Left renal pelvis (tissue), 4 donors: ENCODE measurements around the gene CASKIN1. TPM values are rescaled to one million over a fixed set of nuclear protein-coding genes. Genes with fewer than 3 reads are reported as not detected.
"Not testable (repeated sequence)": the region's sequence is repeated elsewhere in the genome, so short reads cannot be mapped to it uniquely, and the experiment has no call there.

Experiments used
- DNase-seq, 4 donors: peaks; one replicate each; pipeline ENCODE4 v3.0.0-alpha.2; 2013; ENCODE audit warnings: low read depth in 4 of 4, low spot score in 3 of 4
- polyA plus RNA-seq, 4 donors: library from polyadenylated mRNA; unstranded; fragments of 120-200 nt; gene quantifications; one replicate each; pipeline ENCODE4 v1.2.1, GENCODE V29; 2013; ENCODE audit not compliant: insufficient read length in 4 of 4

The CASKIN1 gene
- polyA plus RNA-seq, 4 donors, result 0.79 to 2.4 (median 1.4) TPM

DNA sequence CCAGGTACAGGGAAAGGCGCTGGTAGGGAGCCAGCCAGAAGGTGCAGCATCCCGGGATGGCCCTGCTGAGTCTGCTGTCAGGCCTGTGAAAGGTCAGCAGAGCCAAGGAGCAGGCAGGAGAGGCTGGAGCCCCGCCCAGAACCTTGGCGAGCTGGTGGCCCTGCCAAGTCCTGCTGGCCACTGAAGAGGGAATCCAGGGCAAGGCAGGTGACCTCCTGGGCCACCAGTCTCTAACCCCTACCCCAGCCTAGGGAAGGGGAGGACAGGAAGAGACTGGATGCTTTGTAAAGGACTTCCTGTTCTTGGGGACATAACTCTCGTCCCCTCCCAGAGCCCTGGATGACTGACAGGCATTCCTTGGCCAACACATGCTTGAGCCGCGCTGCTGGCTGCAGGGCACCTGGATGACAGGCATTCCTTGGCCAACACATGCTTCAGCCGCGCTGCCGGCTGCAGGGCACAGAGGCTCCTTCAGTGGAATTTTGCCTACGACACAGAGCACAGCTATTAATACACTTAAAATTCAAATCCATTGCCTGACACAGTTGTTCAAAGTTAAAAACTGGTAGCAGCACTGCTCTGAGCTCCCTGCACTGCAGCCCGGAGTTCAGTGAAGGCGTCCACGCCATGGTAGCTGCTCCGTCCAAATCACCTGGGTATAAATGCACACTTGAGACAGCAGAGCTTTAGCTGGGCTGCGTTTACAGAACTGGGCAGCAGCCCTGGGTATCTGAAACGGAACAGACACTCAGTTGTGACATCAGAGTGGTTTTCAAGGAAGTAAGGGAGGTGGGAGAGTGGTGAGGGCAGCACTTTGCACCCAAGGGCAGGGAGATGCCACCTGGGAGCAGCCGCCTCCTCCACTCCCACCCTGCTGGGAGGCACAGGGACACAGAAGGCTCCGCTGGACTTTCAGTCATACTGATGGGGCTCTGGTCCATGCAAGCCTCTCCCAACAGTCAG is 16.2 kb upstream of the CASKIN1 start:
- DNase-seq, result no peak

DNA sequence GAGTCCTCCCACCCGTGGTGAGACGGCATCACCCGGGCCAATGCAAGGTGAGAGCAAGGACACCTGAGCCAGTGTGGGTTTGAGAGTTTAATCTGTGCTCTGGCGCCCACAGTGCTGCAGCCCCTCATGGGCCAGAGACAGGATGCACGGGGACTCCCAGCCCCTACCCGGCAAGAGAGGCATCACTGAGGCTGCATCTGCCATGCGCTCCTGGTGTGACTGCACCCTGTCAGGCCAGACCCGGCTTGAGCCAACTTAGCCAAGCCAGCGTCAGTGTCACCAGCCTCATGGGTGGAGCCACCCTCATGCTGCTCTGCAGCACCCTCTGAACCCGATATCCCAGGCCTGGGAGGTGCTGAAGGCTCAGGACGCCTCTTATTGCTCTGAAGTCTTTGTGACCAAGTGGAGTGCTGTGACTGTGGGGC is 15.5 kb upstream of the CASKIN1 start:
- DNase-seq, result no peak

DNA sequence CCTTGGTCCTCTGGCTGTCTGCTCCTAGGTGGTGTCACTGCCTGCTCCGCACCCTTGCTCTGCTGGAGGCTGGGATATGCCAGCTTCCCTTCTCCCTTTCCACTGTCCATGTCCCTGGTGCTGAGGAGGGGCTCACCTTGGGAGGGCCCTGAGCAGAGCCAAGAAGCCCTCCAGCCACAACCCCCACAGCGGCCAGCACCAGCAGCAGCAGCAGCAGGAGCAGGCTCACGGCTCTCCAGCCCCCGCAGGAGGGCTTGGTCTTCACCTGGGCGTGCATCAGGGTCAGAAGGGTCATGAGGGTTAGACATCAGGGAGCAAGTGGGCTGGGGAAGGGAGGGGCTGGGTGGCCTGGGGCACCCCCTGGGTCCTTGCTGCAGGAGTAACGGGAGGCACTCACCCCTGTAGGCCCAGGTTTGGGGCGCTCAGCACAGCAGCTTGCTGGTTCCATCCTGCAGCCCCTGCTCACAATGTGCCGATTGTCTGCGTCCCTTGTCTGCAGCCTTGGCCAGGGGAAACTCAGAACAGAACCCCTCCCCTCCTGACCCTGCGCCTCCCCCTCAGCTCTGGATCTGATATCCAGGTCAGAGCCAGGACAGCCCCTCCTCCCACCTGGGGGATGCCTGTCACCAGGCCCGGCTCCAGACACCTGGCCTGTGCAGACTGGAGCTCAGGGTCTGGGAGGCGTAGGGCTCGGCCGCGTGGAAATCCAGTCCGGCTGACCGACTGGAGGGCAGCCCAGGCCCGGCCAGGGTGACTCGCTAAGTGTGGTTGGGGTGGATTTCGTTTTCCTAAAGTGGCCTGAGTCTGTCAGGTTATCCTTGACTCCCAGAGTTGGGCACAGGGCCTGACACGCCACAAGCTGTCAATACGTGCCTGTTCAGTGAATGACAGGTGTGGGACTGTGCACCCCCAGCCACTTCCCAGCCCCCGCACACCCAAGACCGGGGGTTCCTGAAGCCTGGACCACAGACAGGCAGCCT is 14.3 kb upstream of the CASKIN1 start, which contains the start of gene BRICD5:
BRICD5 (minus strand) TSS at position 478 of the 980 bp plus-strand sequence; CDS start at position 448, 30 bp downstream.
- no peak for DNase-seq

DNA sequence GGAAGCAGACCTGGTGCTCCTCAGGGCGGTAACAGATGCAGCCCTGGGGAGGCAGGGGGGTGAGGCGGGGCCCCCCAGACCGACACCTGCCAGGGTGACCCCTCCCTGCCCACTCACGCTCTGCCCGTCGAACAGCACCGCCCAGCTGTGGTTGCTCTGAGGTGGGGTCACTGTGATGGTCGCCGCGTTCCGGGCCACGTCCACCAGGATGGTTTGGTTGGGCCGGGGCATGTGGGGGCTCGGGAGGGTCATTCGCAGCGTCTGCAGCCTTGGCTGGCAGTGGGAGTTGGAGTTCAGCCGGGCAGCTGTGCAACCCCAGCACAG is 13.6 kb upstream of the CASKIN1 start:
- DNase-seq, result no peak

DNA sequence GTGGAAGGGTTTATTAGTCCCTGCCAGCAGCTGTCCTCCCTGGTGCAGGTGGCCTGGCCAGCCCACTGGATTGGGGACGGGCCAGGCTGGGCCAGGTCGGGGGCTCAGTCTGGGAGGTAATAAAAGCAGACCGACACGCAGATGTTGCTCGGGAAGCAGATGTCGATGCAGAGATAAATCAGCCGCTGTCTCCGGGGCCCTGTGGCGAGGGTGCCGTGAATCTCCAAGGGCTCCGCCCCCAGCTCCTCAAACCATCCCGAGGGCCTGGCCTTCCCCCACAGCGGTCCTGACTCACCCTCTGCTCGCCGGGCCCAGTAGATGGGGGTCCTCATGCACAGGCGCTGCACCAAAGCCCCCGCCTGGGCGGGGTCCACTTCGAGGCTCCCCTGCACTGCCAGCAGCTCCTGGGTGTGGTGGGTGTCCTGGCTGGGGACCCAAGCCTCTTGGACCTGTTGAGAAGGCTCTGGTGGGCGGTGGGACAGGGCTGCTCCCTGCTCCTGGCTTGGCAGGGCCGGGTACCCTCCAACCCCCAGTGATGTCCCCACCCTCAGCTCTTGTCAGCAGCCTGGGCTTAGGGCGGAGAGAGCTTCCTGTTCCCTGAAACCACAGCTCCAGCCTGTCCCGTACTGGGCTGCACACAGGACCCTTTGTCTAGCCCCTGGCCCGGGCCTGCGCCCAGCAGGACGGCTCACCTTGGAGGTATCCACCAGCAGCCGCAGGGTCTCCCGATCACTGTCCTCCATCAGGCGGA is 13.0 kb upstream of the CASKIN1 start:
- DNase-seq, result no peak

DNA sequence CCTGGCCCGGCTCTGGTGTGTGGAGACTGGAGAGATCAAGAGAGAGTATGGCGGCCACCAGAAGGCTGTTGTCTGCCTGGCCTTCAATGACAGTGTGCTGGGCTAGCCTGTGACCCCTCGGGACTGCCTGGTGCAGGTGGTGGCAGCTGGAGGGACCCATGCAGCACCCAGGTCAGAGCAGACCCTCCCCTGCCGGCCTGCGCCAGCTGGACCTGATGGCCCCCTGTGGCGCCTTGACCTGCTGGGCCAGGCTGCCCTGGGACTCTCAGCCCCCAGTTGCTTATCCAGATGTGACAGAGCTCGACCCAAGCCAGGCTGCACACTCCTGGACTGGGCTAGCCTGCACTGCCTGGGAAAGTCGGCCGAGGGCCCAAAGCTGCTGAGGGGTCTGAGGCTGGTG is 12.4 kb upstream of the CASKIN1 start:
- no peak for DNase-seq

DNA sequence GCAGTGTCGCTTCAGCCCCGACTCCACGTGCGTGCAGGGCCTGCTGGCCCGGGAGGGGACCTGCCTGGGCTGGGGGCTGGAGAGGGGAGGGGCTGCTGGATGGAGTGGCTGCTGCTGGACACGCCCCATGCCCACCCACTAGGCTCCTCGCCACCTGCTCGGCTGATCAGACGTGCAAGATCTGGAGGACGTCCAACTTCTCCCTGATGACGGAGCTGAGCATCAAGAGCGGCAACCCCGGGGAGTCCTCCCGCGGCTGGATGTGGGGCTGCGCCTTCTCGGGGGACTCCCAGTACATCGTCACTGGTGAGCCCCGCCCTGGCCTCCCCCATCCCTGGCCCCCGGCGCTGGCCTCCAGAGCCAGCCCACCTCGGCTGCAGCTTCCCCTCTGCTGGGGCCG is 11.9 kb upstream of the CASKIN1 start:
- no peak for DNase-seq

DNA sequence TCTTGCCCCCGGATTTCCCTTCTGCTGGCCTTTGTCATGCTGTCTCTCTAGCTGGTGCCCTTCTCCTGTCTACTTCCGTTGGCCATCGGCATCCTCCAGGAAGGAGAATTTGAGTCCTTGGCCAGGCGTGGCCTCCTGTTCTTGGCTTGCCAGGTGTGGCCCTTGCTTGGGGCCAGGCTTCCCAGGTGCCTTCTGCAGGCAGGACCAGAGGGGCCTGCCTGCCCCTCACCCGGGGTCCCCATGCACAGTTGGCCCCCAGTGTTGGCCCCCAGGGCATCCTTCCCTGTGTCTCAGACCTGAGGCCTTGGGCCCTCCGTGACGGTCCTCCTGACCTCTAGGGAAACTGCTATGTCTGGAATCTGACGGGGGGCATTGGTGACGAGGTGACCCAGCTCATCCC is 11.5 kb upstream of the CASKIN1 start:
- DNase-seq, result no peak

DNA sequence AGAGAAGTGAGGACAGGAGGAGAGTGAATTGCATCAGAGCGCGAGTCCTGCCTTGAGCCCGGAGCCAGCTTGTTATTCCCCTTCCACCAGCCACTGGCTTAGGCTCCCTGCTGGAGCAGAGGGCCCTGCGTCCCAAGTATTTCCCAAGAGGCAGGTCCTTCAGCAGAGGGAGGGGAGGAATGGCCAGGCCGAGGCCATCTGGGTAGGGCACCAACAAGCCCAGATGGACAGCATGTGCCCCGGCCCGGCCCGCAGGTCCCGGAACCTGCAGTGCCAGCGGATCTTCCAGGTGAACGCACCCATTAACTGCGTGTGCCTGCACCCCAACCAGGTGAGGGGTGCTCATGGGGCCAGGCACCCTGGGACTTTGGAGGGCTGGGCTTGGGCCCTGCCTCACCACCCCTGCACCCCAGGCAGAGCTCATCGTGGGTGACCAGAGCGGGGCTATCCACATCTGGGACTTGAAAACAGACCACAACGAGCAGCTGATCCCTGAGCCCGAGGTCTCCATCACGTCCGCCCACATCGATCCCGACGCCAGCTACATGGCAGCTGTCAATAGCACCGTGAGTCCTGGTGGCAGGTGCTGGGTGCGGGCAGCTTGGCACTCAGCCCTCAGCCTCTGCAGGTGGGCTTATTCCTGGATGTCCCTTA is 10.5 kb upstream of the CASKIN1 start:
- DNase-seq, result no peak

DNA sequence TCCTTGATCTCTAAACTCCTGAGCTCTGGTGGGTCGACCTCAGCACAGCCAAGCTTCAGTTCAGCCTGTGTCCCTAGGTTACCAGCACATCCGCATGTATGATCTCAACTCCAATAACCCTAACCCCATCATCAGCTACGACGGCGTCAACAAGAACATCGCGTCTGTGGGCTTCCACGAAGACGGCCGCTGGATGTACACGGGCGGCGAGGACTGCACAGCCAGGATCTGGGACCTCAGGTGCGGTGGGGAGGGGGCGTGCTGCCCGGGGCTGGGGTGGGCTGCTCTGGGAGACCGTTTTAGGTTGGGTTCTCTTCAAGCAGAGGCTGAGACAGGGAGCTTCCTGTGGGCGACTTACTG is 10.0 kb upstream of the CASKIN1 start:
- DNase-seq, result no peak

DNA sequence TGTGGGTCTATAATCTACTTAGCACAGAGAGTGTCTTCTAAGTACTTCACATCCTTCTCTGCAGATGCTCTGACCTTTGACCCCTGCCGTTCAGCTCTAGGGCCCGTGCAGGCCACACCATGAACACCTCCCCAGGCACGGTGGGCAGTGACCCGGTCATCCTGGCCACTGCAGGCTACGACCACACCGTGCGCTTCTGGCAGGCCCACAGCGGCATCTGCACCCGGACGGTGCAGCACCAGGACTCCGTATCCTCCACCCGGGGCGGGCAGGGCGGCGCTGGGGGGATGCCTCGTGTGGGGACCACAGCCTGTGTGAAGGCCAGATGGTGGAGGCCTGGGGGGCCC is 9.5 kb upstream of the CASKIN1 start:
- DNase-seq, result no peak

DNA sequence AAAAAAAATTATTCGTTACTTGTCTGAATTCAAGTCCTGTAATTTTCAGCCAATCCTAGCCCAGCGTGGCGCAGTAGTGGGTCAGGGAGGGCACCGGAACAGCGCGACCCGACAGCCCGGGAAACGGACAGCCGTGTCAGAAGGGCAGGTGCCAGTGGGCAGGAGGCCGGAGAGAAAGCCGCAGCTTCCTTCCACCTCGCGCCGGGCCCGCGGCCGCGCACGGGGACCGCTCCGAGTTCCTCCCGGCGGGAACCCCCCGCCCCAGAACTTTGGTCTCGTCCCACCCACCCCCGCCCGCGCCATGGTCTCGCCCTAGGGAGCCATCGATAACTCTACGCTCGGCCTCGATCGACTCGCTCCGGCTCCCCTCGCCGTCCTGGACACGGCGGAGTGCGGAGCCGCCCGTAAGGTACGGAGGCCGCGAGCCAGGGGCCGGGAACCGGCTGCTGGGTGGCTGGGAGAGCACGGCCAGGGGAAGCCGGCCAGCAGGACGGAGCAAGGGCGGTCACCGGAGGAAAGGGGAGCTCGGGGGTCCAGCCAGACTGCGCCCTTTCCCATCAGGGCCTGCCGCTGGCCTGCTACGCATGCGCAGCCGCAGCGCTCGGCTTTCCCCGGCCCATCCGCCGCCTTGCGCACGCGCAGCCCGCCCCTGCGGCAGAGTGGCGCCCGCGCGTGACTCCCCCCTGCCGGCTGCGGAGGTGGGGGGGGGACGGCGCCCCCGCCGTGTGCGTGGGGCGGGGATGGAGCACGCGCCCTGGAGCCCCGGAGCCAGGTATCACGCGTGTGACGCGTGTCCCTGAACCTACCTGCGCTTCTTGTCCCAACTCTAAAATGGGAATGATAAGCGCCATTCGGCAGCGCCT is 8.9 kb upstream of the CASKIN1 start, which contains the start of gene MLST8:
MLST8 (plus strand) TSS at position 351 of the 863 bp plus-strand sequence. CDS start 632 bp downstream, outside the sequence.
- peak; percentile 73 to 85 (median 78) for DNase-seq

DNA sequence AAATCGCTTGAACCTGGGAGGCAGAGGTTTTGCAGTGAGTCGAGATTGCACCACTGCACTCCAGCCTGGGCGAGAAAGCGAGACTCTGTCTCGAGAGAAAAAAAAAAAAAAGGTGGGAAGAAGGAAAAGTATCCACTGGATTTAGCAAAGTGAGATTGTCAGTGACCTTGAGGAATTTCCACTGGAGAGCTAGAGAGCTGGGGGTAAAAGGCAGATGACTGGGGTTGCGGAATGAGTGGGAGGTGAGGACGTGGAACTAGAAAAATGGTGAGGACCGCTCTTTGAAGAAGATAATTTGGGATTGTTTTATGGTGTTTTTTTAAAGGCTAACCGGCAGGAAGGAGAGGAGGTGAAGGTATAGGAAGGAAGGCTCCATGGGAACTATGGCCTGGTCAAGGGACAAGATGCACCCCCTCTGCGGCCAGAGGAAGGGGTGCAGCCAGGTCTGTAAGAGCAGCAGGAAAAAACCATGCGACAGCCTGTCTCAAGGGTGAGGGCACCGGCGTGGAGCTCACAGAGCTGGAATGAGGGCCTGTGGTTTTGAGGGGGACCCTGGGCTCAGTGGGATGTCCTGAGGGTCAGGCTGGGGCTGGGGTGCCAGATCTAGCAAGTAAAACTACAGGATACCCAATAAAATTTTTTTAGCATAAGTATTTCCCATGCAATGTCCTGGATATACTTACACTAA is 8.2 kb upstream of the CASKIN1 start:
- no peak for DNase-seq

DNA sequence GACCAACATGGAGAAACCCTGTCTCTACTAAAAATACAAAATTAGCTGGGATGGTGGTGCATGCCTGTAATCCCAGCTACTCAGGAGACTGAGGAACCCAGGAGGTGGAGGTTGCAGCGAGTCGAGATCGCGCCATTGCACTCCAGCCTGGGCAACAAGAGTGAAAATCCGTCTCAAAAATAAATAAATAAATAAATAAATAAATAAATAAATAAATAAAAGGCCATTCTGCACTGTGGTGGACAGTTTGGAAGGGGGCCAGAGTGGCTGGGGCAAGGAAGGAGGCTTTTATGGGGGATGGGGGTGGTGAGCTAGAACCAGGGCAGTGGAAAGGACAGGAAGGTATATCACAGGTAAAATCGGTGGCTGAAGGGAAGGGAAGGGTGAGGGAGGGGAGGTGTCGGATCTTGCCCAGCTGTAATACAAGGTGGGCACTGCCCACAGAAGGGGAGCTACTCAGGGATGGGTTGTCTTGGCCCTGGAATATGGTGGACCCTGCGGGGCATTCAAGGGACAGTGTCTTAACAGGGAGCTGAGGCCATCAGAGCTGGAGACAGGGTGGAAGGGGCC is 6.8 kb upstream of the CASKIN1 start:
- DNase-seq, result not testable (repeated sequence)

DNA sequence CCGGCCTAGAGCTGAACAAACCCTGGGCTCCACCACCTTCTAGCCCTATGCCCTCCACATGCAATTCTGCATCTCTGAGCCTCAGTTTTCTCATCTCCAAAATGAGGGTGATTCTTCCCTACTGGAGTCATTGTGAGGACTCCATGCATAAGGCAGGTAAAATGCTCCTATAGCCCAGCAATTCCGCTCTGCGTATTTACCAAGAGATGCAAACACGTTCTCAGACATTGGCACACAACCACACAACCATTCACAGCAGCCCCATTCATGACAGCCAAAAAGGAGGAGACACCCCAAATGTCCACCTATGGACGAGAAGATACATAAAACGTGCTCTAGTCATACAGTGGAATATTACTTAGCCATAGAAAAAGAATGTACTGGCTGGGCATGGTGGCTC is 3.9 kb upstream of the CASKIN1 start:
- no peak for DNase-seq

DNA sequence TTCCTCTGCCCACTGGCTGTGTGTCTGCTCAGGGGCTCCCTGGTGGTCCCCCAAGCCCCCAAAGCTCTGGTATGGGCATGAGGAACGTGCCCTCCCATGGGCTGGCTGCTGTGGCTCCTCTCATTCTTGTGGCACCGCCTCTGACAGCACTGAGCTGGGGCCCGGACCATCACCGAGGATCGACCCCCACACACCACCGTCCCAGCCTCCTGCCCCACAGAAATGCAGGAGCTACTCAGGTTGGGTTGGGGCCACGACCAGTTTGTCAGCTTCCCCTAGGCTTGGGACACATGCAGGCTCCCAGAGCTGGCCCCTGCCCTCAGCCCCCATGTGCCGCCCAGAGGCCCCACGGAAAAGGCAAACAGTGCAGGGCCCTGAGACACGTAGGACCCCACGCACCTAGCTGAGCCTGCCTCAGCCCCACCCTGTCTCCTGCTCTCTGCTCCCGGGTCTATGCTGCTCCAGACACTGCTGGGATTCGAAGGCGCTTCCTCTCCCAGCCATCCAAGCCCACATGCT is 3.3 kb upstream of the CASKIN1 start:
- no peak for DNase-seq

DNA sequence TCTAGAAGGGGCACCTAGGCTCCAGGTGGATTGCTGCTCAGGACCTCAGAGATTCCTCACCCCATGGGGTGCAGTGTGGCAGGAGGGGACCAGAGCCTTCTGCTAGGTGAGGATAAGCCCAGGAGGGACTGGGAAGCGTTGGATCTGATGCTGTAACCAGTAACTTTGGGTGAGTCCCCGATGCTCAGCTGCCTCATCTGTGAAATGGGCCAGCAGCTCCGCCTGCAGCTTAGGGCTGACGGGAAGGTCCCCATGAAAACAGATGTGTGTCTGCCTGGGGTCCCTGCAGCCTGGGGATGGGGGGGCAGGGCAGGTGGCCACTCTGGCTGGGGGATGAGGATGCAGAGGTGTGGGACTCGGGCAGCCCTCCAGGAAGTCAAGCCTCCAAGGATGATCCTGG is 2.7 kb upstream of the CASKIN1 start:
- no peak for DNase-seq

DNA sequence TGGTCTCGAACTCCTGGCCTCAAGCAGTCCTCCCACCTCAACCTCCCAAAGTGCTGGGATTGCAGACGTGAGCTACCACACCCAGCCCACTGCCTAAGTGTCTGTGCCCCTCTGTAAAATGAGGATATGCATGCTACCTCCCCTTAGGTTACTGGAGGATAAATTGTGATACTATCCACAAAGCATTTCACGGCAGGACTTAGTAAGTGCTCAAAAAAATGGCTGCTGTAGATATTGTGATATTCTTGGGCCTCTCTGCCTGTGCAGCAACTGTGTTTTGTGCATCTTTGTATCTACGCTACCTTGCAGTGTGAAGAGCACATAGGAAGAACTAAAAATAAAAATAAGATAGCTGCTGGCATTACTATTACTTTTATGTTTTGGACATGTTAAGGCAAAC is 1.9 kb upstream of the CASKIN1 start:
- DNase-seq, result no peak
